ENCODE results near the gene SEMA3B.

DNA sequence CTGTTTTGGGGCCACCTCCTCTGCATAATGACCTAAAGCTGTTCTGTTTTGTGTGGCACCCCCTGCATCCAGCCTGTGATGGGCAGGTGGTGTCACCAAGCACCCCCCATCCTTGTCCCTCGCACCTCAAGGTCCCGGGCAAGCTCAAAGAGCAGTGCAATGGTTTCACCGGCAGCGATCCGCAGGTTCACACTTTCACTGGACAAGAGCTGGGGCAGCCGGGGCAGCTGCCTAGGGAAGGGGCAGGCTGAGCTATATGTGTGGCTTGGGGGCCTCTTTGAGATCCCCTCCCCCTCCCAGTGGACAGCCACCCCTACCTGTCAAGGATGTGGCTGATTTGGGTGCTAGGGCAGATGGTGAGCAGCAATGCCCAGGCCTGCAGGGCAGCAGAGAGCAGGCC, 20.2 kb downstream of the SEMA3B start:
- TF ChIP-seq, protein P1, sequence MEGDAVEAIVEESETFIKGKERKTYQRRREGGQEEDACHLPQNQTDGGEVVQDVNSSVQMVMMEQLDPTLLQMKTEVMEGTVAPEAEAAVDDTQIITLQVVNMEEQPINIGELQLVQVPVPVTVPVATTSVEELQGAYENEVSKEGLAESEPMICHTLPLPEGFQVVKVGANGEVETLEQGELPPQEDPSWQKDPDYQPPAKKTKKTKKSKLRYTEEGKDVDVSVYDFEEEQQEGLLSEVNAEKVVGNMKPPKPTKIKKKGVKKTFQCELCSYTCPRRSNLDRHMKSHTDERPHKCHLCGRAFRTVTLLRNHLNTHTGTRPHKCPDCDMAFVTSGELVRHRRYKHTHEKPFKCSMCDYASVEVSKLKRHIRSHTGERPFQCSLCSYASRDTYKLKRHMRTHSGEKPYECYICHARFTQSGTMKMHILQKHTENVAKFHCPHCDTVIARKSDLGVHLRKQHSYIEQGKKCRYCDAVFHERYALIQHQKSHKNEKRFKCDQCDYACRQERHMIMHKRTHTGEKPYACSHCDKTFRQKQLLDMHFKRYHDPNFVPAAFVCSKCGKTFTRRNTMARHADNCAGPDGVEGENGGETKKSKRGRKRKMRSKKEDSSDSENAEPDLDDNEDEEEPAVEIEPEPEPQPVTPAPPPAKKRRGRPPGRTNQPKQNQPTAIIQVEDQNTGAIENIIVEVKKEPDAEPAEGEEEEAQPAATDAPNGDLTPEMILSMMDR (IDR thresholded peaks at IDR 0.05): no peak
- TF ChIP-seq POLR2AphosphoS5 (IDR thresholded peaks at IDR 0.05): no peak
- TF ChIP-seq EP300 (IDR thresholded peaks at IDR 0.05; ENCODE audit: low read depth): no peak
- TF ChIP-seq POLR2A (IDR thresholded peaks at IDR 0.05): no peak
